Measurements from ENCODE around the gene RNU11. TPM values are rescaled to one million over a fixed set of nuclear protein-coding genes. Genes with fewer than 3 reads are reported as not detected.
"Not testable (repeated sequence)": the region's sequence is repeated elsewhere in the genome, so short reads cannot be mapped to it uniquely, and the experiment has no call there.

Gene RNU11
- total RNA-seq, 2 donors from 2014 or later, result not detected

GRCh38 chr1:28684937-28685336, 36.5 kb downstream of the RNU11 start:
- Mint-ChIP-seq H3K4me1 (peaks cover 28% of the 10 kb centered on the region), H3K27me3 (ENCODE audit: insufficient read depth) (no peaks in the 10 kb centered on the region), H3K36me3 (ENCODE audit: low read depth) (peaks cover 48% of the 10 kb centered on the region), H3K4me3 (no peak overlapping the region), H3K27ac (peak overlapping the region; percentile 82), H3K9me3 (no peaks in the 10 kb centered on the region)
- Histone ChIP-seq H3K9ac (ENCODE audit: extremely low read depth, low read length, poor library complexity, severe bottlenecking) (no peak overlapping the region), H3K27ac (ENCODE audit: low read depth, low read length) (no peak overlapping the region), H3K4me1 (ENCODE audit: control insufficient read depth, insufficient read depth, low read length) (no peaks in the 10 kb centered on the region), H3K27me3 (ENCODE audit: control insufficient read depth, insufficient read depth, low read length, poor library complexity, severe bottlenecking) (no peaks in the 10 kb centered on the region), H3K9me3 (ENCODE audit: control insufficient read depth, low read length) (no peaks in the 10 kb centered on the region), H3K36me3 (ENCODE audit: control insufficient read depth, insufficient read depth, low read length) (peaks cover 33% of the 10 kb centered on the region), H3K4me3 (ENCODE audit: low read length) (no peak overlapping the region)
- no peak for DNase-seq
- 55 to 90% methylated on average over 2 to 4 of the region's 4 CpGs for WGBS, 2 experiments (ENCODE audit: insufficient coverage in 1 of 2, insufficient read length in 1 of 2)
- TF ChIP-seq CTCF (conservative IDR thresholded peaks at IDR 0.05), result no peak

- peaks cover 57% of the 10 kb centered on the region for H3K36me3 ChIP-seq (ENCODE audit: control insufficient read depth, insufficient read depth, low read length)
- not testable (repeated sequence) for H3K9me3 ChIP-seq (ENCODE audit: control insufficient read depth, low read length); H3K27me3 ChIP-seq (ENCODE audit: control insufficient read depth, insufficient read depth, low read length, poor library complexity, severe bottlenecking); H3K9me3 Mint-ChIP-seq; H3K4me1 ChIP-seq (ENCODE audit: control insufficient read depth, insufficient read depth, low read length); H3K9ac ChIP-seq (ENCODE audit: extremely low read depth, low read length, poor library complexity, severe bottlenecking); H3K4me3 ChIP-seq (ENCODE audit: low read length); H3K4me1 Mint-ChIP-seq; DNase-seq; H3K27ac Mint-ChIP-seq; H3K4me3 Mint-ChIP-seq; H3K27ac ChIP-seq (ENCODE audit: low read depth, low read length); H3K27me3 Mint-ChIP-seq (ENCODE audit: insufficient read depth)
- H3K36me3 Mint-ChIP-seq (ENCODE audit: low read depth), result peaks cover 54% of the 10 kb centered on the region
- 100% methylated on average over 1 of the region's 1 CpG for WGBS, 2 experiments (ENCODE audit: insufficient coverage in 1 of 2, insufficient read length in 1 of 2)
Measured at GRCh38 chr1:28691627-28692026, 43.2 kb downstream of the RNU11 start.

Other genes starting within 250 kb of the RNU11 start
- 10 to 100 TPM; 55.4 to 65.3 TPM for gene RCC1, start 142.6 kb upstream of the RNU11 start, total RNA-seq
- 10 to 100 TPM; 49.6 to 53.7 TPM for gene TRNAU1AP, start 95.5 kb upstream of the RNU11 start, total RNA-seq
- gene RAB42, start 56.3 kb upstream of the RNU11 start, total RNA-seq, result 1 to 10 TPM; 2.1 to 3.0 TPM
- gene TAF12, start 5.5 kb upstream of the RNU11 start, total RNA-seq, result 10 to 100 TPM; 29.3 to 39.5 TPM
- 10 to 100 TPM; 24.6 to 29.2 TPM for gene GMEB1, start 20.2 kb downstream of the RNU11 start, total RNA-seq
- gene YTHDF2, start 88.3 kb downstream of the RNU11 start, total RNA-seq, result 100 to 1,000 TPM; 113 to 116 TPM
- gene OPRD1, start 163.6 kb downstream of the RNU11 start, total RNA-seq, result under 1 TPM; 0.55 to 0.75 TPM

All from endodermal cell (in vitro differentiated cells).